M059J (cell line): ENCODE results near the gene FCHSD1. TPM values are rescaled to one million over a fixed set of nuclear protein-coding genes. Genes with fewer than 3 reads are reported as not detected.

Experiments used
- DNase-seq: peaks from one replicate; pipeline ENCODE4 v3.0.0-alpha.2; 2012; ENCODE audit warnings: low read depth
- total RNA-seq: library from RNA; depleted of rRNA; stranded (reverse); fragments of >200 nt; shearing (Covaris generic); gene quantifications from 2 replicates; pipeline ENCODE4 v1.2.3, GENCODE V29; 2014

FCHSD1 gene
- total RNA-seq, 1 experiment from 2014 or later, result 18.5 TPM

GRCh38 chr5:141672841-141673813 is 21.9 kb upstream of the FCHSD1 start:
- no peak for DNase-seq

GRCh38 chr5:141672071-141672840 is 21.0 kb upstream of the FCHSD1 start:
- DNase-seq, result no peak

GRCh38 chr5:141669520-141669919 is 18.3 kb upstream of the FCHSD1 start:
- no peak for DNase-seq

- DNase-seq, result no peak
Observed at GRCh38 chr5:141668601-141669265, 17.5 kb upstream of the FCHSD1 start.

GRCh38 chr5:141665995-141666940 is 15.1 kb upstream of the FCHSD1 start:
- no peak for DNase-seq

- DNase-seq, result peak; percentile 65
Observed at GRCh38 chr5:141664733-141665461, 13.7 kb upstream of the FCHSD1 start.

GRCh38 chr5:141663506-141663905 is 12.3 kb upstream of the FCHSD1 start:
- DNase-seq, result no peak

GRCh38 chr5:141662028-141662427 is 10.8 kb upstream of the FCHSD1 start:
- DNase-seq, result no peak

- peak; percentile 95 for DNase-seq
Observed at GRCh38 chr5:141657937-141658545, 6.8 kb upstream of the FCHSD1 start.

GRCh38 chr5:141657404-141657803 is 6.2 kb upstream of the FCHSD1 start:
- no peak for DNase-seq

- DNase-seq, result no peak
Observed at GRCh38 chr5:141656396-141656795, 5.2 kb upstream of the FCHSD1 start.

- no peak for DNase-seq
Observed at GRCh38 chr5:141655020-141655419, 3.8 kb upstream of the FCHSD1 start.

GRCh38 chr5:141654298-141654697 is 3.1 kb upstream of the FCHSD1 start:
- DNase-seq, result peak; percentile 70

GRCh38 chr5:141651728-141652105 is 499 bp upstream of the FCHSD1 start:
- DNase-seq, result no peak

- no peak for DNase-seq
Observed at GRCh38 chr5:141649972-141650371, 1.2 kb downstream of the FCHSD1 start.

GRCh38 chr5:141649056-141649688 is 2.0 kb downstream of the FCHSD1 start:
- DNase-seq, result no peak

GRCh38 chr5:141647851-141648250 is 3.4 kb downstream of the FCHSD1 start:
- no peak for DNase-seq

GRCh38 chr5:141647242-141647641 is 4.0 kb downstream of the FCHSD1 start:
- no peak for DNase-seq

GRCh38 chr5:141646026-141646425 is 5.2 kb downstream of the FCHSD1 start:
- DNase-seq, result no peak
